ENCODE measurements around the gene DRD3.
A peak's percentile ranks its signal among the peaks of the same experiment; 100 is the strongest.

Gene DRD3

DNA sequence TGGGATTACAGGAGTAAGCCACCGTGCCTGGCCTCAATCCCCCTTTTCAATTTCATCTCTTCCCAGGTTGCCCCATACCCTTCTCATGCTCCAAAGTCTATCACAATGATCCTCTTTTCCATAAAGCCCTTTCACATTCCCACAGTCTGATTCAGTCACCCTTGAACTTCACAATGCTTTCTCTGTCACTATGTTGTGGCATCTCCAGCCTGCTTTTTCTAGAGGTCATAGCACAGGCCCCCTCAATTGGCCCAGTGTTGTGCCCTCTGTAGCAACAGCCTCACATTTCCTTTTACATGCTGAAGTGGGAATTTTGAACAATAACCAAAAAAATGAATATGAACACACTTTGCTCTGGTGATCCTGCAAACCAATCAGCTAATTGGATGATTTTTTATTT, 21.5 kb downstream of the DRD3 start:
- DNase-seq (ENCODE audit: insufficient read length, low spot score) = no peak
- no peak for FAIRE-seq
- TF ChIP-seq, protein P1, sequence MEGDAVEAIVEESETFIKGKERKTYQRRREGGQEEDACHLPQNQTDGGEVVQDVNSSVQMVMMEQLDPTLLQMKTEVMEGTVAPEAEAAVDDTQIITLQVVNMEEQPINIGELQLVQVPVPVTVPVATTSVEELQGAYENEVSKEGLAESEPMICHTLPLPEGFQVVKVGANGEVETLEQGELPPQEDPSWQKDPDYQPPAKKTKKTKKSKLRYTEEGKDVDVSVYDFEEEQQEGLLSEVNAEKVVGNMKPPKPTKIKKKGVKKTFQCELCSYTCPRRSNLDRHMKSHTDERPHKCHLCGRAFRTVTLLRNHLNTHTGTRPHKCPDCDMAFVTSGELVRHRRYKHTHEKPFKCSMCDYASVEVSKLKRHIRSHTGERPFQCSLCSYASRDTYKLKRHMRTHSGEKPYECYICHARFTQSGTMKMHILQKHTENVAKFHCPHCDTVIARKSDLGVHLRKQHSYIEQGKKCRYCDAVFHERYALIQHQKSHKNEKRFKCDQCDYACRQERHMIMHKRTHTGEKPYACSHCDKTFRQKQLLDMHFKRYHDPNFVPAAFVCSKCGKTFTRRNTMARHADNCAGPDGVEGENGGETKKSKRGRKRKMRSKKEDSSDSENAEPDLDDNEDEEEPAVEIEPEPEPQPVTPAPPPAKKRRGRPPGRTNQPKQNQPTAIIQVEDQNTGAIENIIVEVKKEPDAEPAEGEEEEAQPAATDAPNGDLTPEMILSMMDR (IDR thresholded peaks at IDR 0.05; ENCODE audit: insufficient read depth, missing control alignments) = no peak

DNA sequence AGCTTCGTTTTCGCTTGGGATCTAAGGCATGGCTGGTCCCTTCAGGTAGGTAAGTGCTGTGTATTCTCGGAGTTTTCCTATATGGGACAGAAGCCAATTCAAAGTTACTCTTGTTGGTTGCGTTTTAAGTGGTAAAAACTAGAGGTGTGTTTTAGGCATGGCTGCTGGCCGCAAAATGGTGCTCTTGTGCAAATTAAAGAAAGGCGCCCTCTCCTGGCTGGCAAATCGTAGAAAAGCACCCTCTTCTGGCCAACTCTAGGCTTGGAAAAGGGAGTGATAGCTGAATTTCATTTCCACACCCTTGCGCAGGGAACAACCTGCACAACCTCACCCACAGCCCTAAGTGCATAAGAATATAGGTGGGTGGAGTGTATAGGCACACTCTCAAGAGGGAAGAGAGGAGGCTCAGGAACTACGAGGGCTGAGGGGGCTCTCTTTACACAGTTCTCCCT, 23.5 kb downstream of the DRD3 start:
- FAIRE-seq (no peak), DNase-seq (ENCODE audit: insufficient read length, low spot score) (no peak)
- TF ChIP-seq, protein P1 (IDR thresholded peaks at IDR 0.05; ENCODE audit: insufficient read depth, missing control alignments) = peak; percentile 65

DNA sequence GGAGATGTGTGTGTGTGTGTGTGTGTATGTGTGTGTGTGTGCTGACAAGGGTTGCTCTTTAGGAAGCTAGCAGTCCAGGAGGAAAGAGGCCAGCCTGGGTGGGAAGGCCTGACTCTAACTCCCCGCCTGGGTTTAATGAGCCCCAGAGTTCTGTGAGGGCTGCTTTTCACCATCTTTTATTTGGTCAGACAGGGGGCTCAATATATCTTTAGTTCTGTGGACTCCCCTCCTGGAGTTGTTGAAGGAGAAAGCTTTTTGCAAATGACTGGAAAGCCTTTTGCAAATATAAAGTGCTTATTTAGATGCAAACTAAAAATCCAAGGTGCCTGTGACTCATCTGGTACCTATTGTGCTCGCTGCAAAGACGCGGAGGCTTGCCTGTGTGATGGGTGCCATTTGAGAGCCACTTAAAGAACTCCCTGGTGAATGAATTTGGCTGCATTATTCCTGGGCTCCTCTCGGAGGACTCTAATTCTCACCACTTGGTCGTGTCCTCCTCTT, 24.5 kb downstream of the DRD3 start:
- DNase-seq (ENCODE audit: insufficient read length, low spot score) (no peak), FAIRE-seq (no peak)
- TF ChIP-seq, protein P1 (IDR thresholded peaks at IDR 0.05; ENCODE audit: insufficient read depth, missing control alignments) = no peak

DNA sequence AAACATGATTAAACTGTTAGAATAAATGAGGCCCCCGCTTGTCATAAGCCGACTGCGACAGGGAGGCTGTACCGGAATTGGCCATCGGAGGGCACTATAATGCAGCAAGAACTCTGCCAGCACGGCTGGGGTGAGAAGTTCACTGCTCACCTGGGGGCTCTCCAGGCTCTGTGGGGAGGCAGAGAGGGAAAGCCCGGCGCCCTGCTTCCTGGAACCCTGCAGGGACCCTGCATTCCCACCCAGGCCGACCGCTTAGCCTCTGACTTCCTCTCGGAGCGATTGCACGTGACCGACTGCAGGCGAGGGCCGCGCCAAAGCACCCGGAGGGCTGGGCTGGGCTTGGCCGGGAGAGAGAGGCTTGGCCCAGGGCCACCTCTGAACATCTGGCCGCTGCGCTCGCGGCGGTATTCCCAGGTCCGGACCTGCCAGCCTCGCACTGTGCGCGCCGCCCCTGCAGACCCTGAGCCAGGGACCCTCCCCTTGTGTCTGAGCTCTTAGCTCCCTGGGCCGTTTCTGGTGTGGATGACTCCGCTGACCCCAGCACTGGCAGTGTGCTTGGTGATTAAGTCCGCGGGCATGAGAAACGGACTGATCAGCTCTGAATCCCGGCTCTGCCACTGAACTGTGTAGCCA, 26.2 kb downstream of the DRD3 start:
- FAIRE-seq (no peak), DNase-seq (ENCODE audit: insufficient read length, low spot score) (peak; percentile 41)
- TF ChIP-seq, protein P1 (IDR thresholded peaks at IDR 0.05; ENCODE audit: insufficient read depth, missing control alignments) = peak; percentile 86

DNA sequence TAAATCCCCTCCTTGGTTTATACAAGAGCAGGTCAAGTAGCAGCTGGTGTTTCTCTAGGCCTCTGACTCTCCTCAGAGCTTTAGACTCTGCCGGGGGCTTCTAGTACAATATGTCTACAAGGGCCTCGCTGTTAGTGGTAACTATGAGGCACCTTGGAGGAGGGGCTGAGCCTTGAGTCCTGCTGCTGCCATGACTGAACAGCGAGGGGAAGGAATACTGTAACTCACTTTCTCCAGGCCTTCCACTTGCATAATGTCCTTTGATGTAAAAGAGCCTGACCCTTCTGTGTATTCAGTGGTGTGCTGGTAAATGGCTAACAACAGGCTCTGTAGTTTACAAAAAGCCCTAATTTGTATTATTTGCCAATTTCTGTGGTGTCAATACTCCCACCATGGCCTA, 27.8 kb downstream of the DRD3 start:
- FAIRE-seq (no peak), DNase-seq (ENCODE audit: insufficient read length, low spot score) (no peak)
- TF ChIP-seq, protein P1 (IDR thresholded peaks at IDR 0.05; ENCODE audit: insufficient read depth, missing control alignments) = no peak

DNA sequence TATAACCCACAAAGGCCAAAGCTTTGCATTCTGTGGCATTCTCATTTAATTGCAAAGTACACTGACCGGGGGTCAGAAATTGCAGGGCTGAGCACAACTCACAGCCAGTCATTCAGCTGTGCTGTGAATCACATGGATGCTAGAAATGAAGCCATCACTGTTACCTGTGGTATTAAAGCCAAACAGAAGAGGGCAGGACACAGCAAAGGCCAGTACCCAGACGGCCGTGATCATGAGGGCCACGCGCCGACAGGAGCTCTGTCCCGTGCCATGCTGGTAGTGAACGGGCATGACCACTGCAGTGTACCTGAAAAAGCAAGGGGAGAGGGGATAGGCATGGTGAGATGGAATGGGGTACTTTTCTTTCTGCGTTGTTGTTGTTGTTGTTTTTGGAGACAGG, 31.6 kb downstream of the DRD3 start:
- FAIRE-seq (no peak), DNase-seq (ENCODE audit: insufficient read length, low spot score) (no peak)
- TF ChIP-seq, protein P1 (IDR thresholded peaks at IDR 0.05; ENCODE audit: insufficient read depth, missing control alignments) = no peak

DNA sequence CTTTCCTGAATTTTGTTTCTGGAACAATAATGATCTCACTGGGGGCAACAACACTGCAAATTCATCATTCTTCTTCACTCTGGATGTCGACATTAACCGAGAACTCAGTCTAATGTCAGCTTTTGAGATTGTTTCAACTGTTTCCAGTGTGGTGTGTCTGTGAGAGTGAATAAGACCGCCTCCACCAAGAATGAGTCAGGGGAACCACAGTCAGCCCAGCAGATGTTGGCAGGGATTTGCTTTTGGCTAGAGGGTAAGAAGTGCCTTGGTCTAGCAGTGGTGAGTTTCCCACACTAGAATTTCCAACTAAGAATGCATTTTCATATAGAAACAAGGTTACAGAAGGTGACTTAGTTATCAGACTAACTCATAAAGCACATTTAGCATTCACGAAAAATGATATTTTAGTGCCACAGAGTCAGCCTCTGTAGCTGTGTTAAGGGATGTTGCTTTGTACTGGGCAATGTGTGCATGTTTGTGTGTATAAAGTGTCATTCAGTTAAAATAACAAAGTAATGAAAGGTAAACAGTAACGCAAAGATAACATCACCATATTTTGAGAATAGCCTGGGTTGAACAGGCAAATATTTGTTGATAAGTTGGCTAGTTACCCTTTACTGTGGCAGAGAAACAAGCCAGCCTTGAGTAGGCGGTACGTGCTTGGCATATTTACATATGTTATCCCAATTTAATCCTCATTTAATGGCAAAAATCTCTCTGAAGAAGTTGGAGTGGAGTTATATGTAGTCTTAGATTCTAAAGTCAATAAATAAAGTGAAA, 33.8 kb downstream of the DRD3 start:
- DNase-seq (ENCODE audit: insufficient read length, low spot score) (no peak), FAIRE-seq (no peak)
- TF ChIP-seq, protein P1 (IDR thresholded peaks at IDR 0.05; ENCODE audit: insufficient read depth, missing control alignments) = no peak

All from D721Med (cell line).